GM23338 (cell line): ENCODE measurements around the gene BCAS3. TPM values are rescaled to one million over a fixed set of nuclear protein-coding genes. Genes with fewer than 3 reads are reported as not detected.

Experiments used
- ATAC-seq: fragments of 200-7000 bp; cut with Tn5 transposase; 3 replicates; pipeline ENCODE4 v1.9.1; 2020
- DNase-seq: peaks from one replicate; pipeline ENCODE4 v3.0.0-alpha.2; 2015; ENCODE audit warnings: low spot score
- H2AFZ ChIP-seq: fragments of 200-600 bp; sonication (generic); 2 replicates; pipeline ENCODE4 v1.8.0; 2016; ENCODE audit warnings: antibody characterized with exemption, mild to moderate bottlenecking, moderate library complexity
- H3F3A ChIP-seq: fragments of 200-600 bp; sonication (generic); replicated peaks from 2 replicates; pipeline ENCODE4 v1.8.0; 2017; ENCODE audit warnings: antibody characterized with exemption, mixed run types, low read depth
- H3K27ac ChIP-seq: fragments of 200-600 bp; sonication (generic); 2 replicates; pipeline ENCODE4 v1.6.1; 2016; ENCODE audit warnings: low read depth
- H3K27me3 ChIP-seq: fragments of 200-600 bp; sonication (generic); 2 replicates; pipeline ENCODE4 v1.8.0; 2016; ENCODE audit warnings: mild to moderate bottlenecking, mixed run types, moderate library complexity; ENCODE audit not compliant: insufficient read depth
- H3K36me3 ChIP-seq: fragments of 200-600 bp; sonication (generic); 2 replicates; pipeline ENCODE4 v1.8.0; 2016; ENCODE audit warnings: mild to moderate bottlenecking; ENCODE audit not compliant: insufficient read depth
- H3K4me1 ChIP-seq: fragments of 200-600 bp; sonication (generic); 2 replicates; pipeline ENCODE4 v1.8.0; 2016; ENCODE audit warnings: mild to moderate bottlenecking, moderate library complexity; ENCODE audit not compliant: insufficient read depth
- H3K4me2 ChIP-seq: fragments of 200-600 bp; sonication (generic); 2 replicates; pipeline ENCODE4 v1.7.1; 2017; ENCODE audit warnings: mixed run types
- H3K4me3 ChIP-seq: fragments of 200-600 bp; sonication (generic); 2 replicates; pipeline ENCODE4 v1.6.1; 2016; ENCODE audit warnings: mixed run types
- H3K79me2 ChIP-seq: fragments of 200-600 bp; sonication (generic); replicated peaks from 2 replicates; pipeline ENCODE4 v1.8.0; 2017; ENCODE audit warnings: mild to moderate bottlenecking; ENCODE audit not compliant: insufficient read depth
- H3K9me2 ChIP-seq: fragments of 200-600 bp; sonication (generic); 2 replicates; pipeline ENCODE4 v1.8.0; 2017; ENCODE audit not compliant: insufficient read depth
- H4K20me1 ChIP-seq: fragments of 200-600 bp; sonication (generic); replicated peaks from 2 replicates; pipeline ENCODE4 v1.8.0; 2017; ENCODE audit warnings: mild to moderate bottlenecking; ENCODE audit not compliant: insufficient read depth
- H3K27ac Mint-ChIP-seq: 2 replicates; pipeline ENCODE4 v1.8.0; 2020; ENCODE audit warnings: inconsistent platforms, mild to moderate bottlenecking, moderate library complexity, mixed read lengths
- H3K27me3 Mint-ChIP-seq: 3 replicates; pipeline ENCODE4 v1.8.0; 2022; ENCODE audit warnings: low read depth, mild to moderate bottlenecking, moderate library complexity, mixed read lengths, inconsistent platforms; ENCODE audit not compliant: insufficient read depth, poor library complexity
- H3K36me3 Mint-ChIP-seq: 3 replicates; pipeline ENCODE4 v1.8.0; 2021; ENCODE audit warnings: low read depth, mild to moderate bottlenecking, inconsistent platforms, moderate library complexity, mixed read lengths
- H3K4me1 Mint-ChIP-seq: 3 replicates; pipeline ENCODE4 v1.8.0; 2020; ENCODE audit warnings: mild to moderate bottlenecking, inconsistent platforms, mixed read lengths
- H3K4me3 Mint-ChIP-seq: 3 replicates; pipeline ENCODE4 v1.8.0; 2021; ENCODE audit warnings: moderate library complexity, mild to moderate bottlenecking, inconsistent platforms, mixed read lengths
- H3K9me3 Mint-ChIP-seq: 3 replicates; pipeline ENCODE4 v1.8.0; 2020; ENCODE audit warnings: moderate library complexity, mild to moderate bottlenecking, inconsistent platforms, mixed read lengths
- CREB1 ChIP-seq: fragments of 250-450 bp; sonication (Bioruptor Pico); IDR thresholded peaks from 2 replicates; pipeline ENCODE4 v1.5.0; 2020; ENCODE audit warnings: low read depth, mild to moderate bottlenecking, moderate library complexity
- EZH2 ChIP-seq: fragments of 200-600 bp; sonication (generic); IDR thresholded peaks from one replicate; pipeline ENCODE4 v1.8.0; 2017; ENCODE audit warnings: antibody characterized with exemption, mild to moderate bottlenecking, low read depth; ENCODE audit not compliant: unreplicated experiment
- EZH2phosphoT487 ChIP-seq: fragments of 200-600 bp; sonication (generic); IDR thresholded peaks from one replicate; pipeline ENCODE4 v1.8.1; 2018; ENCODE audit warnings: antibody characterized with exemption; ENCODE audit not compliant: unreplicated experiment
- JUNB ChIP-seq: IDR thresholded peaks from one replicate; pipeline ENCODE4 v1.6.1; 2016; ENCODE audit warnings: antibody characterized with exemption; ENCODE audit not compliant: unreplicated experiment
- NANOG ChIP-seq: IDR thresholded peaks from 2 replicates; pipeline ENCODE4 v1.6.1; 2016; ENCODE audit warnings: antibody characterized with exemption, borderline replicate concordance
- POLR2AphosphoS5 ChIP-seq: IDR thresholded peaks from 2 replicates; pipeline ENCODE4 v1.6.1; 2016; ENCODE audit warnings: antibody characterized with exemption, low read depth
- REST ChIP-seq: IDR thresholded peaks from one replicate; pipeline ENCODE4 v1.6.1; 2018; ENCODE audit warnings: antibody characterized with exemption; ENCODE audit not compliant: unreplicated experiment
- STAT1 ChIP-seq: IDR thresholded peaks from one replicate; pipeline ENCODE4 v1.6.1; 2016; ENCODE audit warnings: antibody characterized with exemption; ENCODE audit not compliant: unreplicated experiment
- ZNF114 ChIP-seq: fragments of 250-450 bp; sonication (Bioruptor Pico); IDR thresholded peaks from 2 replicates; pipeline ENCODE4 v1.5.0; 2020; ENCODE audit warnings: mild to moderate bottlenecking, moderate library complexity
- ZNF331 ChIP-seq: fragments of 250-450 bp; sonication (Bioruptor Pico); IDR thresholded peaks from 2 replicates; pipeline ENCODE4 v1.5.0; 2020; ENCODE audit warnings: low read depth, mild to moderate bottlenecking, moderate library complexity
- ZNF462 ChIP-seq: fragments of 250-450 bp; sonication (Bioruptor Pico); IDR thresholded peaks from 2 replicates; pipeline ENCODE4 v1.5.0; 2020; ENCODE audit warnings: mild to moderate bottlenecking, moderate library complexity
- polyA plus RNA-seq: library from polyadenylated mRNA; unstranded; fragments of >200 nt; fragmentation: Nextera tagmentation; extraction: Ambion mirVana; gene quantifications from 2 replicates; pipeline ENCODE4 v1.2.1, GENCODE V29; 2016
- total RNA-seq: library from RNA; depleted of rRNA; stranded (reverse); fragments of >200 nt; shearing (Covaris generic); gene quantifications from 2 replicates; pipeline ENCODE4 v1.2.3, GENCODE V29; 2014

The BCAS3 gene
- total and polyA plus RNA-seq, 2 experiments from 2014 or later = 8.2 to 28.0 TPM

- TF ChIP-seq ZNF462 (CRISPR knock-in tag) = no peak
- no peak for TF ChIP-seq POLR2AphosphoS5
- no peak for TF ChIP-seq ZNF331 (CRISPR knock-in tag)
- no peak for TF ChIP-seq CREB1
- TF ChIP-seq JUNB = no peak
Measured at GRCh38 chr17:61238455-61238933, 560.8 kb downstream of the BCAS3 start (continued).

GRCh38 chr17:61239327-61239726 lies 561.7 kb downstream of the BCAS3 start:
- no peak for ATAC-seq
- Histone ChIP-seq H3K9me2 (no peaks in the 10 kb centered on the region), H3K79me2 (no peaks in the 10 kb centered on the region), H3K36me3 (no peaks in the 10 kb centered on the region), H3F3A (no peaks in the 10 kb centered on the region), H3K4me2 (no peak overlapping the region), H3K27me3 (no peaks in the 10 kb centered on the region), H2AFZ (no peak overlapping the region), H3K4me1 (peaks cover 18% of the 10 kb centered on the region), H3K4me3 (no peak overlapping the region), H3K27ac (no peak overlapping the region), H4K20me1 (no peaks in the 10 kb centered on the region)
- peaks cover 16% of the 10 kb centered on the region; the same call in 2 of the 3 replicates for H3K4me1 Mint-ChIP-seq
- H3K36me3 Mint-ChIP-seq = peaks cover 5% of the 10 kb centered on the region; the same call in 1 of the 3 replicates
- H3K27me3 Mint-ChIP-seq = no peaks in the 10 kb centered on the region
- no peak overlapping the region for H3K27ac Mint-ChIP-seq
- no peak overlapping the region for H3K4me3 Mint-ChIP-seq
- no peaks in the 10 kb centered on the region for H3K9me3 Mint-ChIP-seq
- DNase-seq = no peak
- TF ChIP-seq CREB1 (no peak), EZH2 (no peak), STAT1 (no peak), ZNF114 (CRISPR knock-in tag) (no peak), ZNF331 (CRISPR knock-in tag) (no peak), NANOG (no peak), EZH2phosphoT487 (no peak), JUNB (no peak), REST (no peak), POLR2AphosphoS5 (no peak)
